ENCODE results near the gene NEK11. TPM values are rescaled to one million over a fixed set of nuclear protein-coding genes. Genes with fewer than 3 reads are reported as not detected.
A peak's percentile ranks its signal among the peaks of the same experiment; 100 is the strongest.

NEK11 gene
- total and polyA plus RNA-seq, 9 of the 15 experiments (the other 6 are each of a cell fraction or from before 2014, with no cell fraction given) = 0.28 to 1.5 (median 0.87) TPM

DNA sequence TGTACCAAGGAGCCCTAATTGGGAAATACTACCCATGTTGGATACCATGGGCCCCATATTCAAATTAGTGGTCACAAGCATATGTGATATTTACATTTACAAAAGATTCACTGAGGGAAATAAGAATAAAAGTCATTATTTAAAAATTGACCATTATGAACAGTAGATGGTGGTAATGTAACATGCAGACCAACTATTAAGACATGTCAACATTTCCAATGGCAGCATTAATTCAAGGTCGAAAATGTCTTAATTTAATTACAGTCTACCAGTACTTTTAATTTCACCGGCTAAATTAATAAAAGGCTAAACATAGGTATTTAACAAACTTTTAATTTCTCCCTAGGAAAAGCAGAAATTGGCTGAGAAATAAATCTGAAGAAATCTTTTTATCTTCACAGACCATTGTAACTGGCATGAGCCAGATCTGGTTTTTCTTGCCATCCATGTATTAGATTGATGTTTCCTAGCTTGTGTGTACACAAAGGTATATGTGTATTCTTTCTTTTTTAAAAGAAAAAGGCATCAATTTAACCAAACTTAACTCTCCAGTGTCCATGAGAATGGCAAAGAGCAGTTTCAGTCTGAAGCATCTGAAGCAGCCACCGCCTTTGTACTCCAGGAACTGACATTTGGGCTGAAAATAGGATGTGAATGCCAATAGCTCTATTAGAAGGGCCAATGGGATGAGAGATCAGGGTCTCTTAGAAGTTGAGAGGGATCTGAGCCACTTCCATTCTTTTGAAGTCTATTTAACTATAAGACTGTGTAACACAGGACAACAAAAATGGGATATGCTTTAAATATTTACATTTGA lies 26.6 kb downstream of the NEK11 start (continued):
- TF ChIP-seq, protein P1, sequence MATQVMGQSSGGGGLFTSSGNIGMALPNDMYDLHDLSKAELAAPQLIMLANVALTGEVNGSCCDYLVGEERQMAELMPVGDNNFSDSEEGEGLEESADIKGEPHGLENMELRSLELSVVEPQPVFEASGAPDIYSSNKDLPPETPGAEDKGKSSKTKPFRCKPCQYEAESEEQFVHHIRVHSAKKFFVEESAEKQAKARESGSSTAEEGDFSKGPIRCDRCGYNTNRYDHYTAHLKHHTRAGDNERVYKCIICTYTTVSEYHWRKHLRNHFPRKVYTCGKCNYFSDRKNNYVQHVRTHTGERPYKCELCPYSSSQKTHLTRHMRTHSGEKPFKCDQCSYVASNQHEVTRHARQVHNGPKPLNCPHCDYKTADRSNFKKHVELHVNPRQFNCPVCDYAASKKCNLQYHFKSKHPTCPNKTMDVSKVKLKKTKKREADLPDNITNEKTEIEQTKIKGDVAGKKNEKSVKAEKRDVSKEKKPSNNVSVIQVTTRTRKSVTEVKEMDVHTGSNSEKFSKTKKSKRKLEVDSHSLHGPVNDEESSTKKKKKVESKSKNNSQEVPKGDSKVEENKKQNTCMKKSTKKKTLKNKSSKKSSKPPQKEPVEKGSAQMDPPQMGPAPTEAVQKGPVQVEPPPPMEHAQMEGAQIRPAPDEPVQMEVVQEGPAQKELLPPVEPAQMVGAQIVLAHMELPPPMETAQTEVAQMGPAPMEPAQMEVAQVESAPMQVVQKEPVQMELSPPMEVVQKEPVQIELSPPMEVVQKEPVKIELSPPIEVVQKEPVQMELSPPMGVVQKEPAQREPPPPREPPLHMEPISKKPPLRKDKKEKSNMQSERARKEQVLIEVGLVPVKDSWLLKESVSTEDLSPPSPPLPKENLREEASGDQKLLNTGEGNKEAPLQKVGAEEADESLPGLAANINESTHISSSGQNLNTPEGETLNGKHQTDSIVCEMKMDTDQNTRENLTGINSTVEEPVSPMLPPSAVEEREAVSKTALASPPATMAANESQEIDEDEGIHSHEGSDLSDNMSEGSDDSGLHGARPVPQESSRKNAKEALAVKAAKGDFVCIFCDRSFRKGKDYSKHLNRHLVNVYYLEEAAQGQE (IDR thresholded peaks at IDR 0.05; ENCODE audit: borderline replicate concordance) = peak; percentile 24; the same call in 1 of the 2 replicates
- TF ChIP-seq, protein P1 (CRISPR knock-in tag; IDR thresholded peaks at IDR 0.05; ENCODE audit: low read depth) = no peak
- TF ChIP-seq KDM4B (IDR thresholded peaks at IDR 0.05; ENCODE audit: borderline replicate concordance in 2 of 2, low read depth in 1 of 2) = no peak
